IMR-90 (cell line): ENCODE results near the gene PNMA8B. TPM values are rescaled to one million over a fixed set of nuclear protein-coding genes. Genes with fewer than 3 reads are reported as not detected.

Source experiments
- polyA plus RNA-seq, 3 experiments: library from polyadenylated mRNA; depleted of rRNA; stranded (reverse); fragments of >200 nt; gene quantifications; 2 replicates each; pipeline ENCODE4 v1.2.3, GENCODE V29; 2012; ENCODE audit warnings: low replicate concordance in 1 of 3
- total RNA-seq: library from RNA; depleted of rRNA; stranded (reverse); fragments of >200 nt; gene quantifications from 2 replicates; pipeline ENCODE4 v1.2.3, GENCODE V29; 2012; rRNA removed

Gene PNMA8B
- total and polyA plus RNA-seq, 2 of the 4 experiments (the other 2 are of a cell fraction), result 0.12 to 0.18 TPM

Other genes with a start within 250 kb of the PNMA8B start
- gene HIF3A, start 198.8 kb downstream of the PNMA8B start, total RNA-seq, result not detected in 2 replicates
- gene HIF3A, start 198.8 kb downstream of the PNMA8B start, polyA plus RNA-seq (2012; rRNA removed), result 0.02 and 0.19 TPM in 2 replicates
- 68.9 and 80.5 TPM in 2 replicates for gene PPP5C, start 148.8 kb downstream of the PNMA8B start, total RNA-seq
- gene PPP5C, start 148.8 kb downstream of the PNMA8B start, polyA plus RNA-seq (2012; rRNA removed), result 128 and 133 TPM in 2 replicates
- 10.2 and 10.3 TPM in 2 replicates for gene CCDC8, start 82.3 kb downstream of the PNMA8B start, total RNA-seq
- gene CCDC8, start 82.3 kb downstream of the PNMA8B start, polyA plus RNA-seq (2012; rRNA removed), result 8.9 and 9.3 TPM in 2 replicates
- under 0.01 and 0.18 TPM in 2 replicates for gene PNMA8C, start 66.9 kb downstream of the PNMA8B start, total RNA-seq
- gene PNMA8C, start 66.9 kb downstream of the PNMA8B start, polyA plus RNA-seq (2012; rRNA removed), result 0.09 TPM in 1 of 2 replicates, not detected in the other
- gene PNMA8A, start 24.3 kb downstream of the PNMA8B start, total RNA-seq, result 0.83 and 0.90 TPM in 2 replicates
- gene PNMA8A, start 24.3 kb downstream of the PNMA8B start, polyA plus RNA-seq (2012; rRNA removed), result 0.73 and 0.77 TPM in 2 replicates
- gene CALM3, start 105.5 kb upstream of the PNMA8B start, total RNA-seq, result 91.6 and 197 TPM in 2 replicates
- 467 and 501 TPM in 2 replicates for gene CALM3, start 105.5 kb upstream of the PNMA8B start, polyA plus RNA-seq (2012; rRNA removed)
- 0.54 and 0.56 TPM in 2 replicates for gene PTGIR, start 129.2 kb upstream of the PNMA8B start, total RNA-seq
- gene PTGIR, start 129.2 kb upstream of the PNMA8B start, polyA plus RNA-seq (2012; rRNA removed), result 4.9 and 5.3 TPM in 2 replicates
- not detected in 2 replicates for gene GNG8, start 140.3 kb upstream of the PNMA8B start, total RNA-seq
- gene GNG8, start 140.3 kb upstream of the PNMA8B start, polyA plus RNA-seq (2012; rRNA removed), result not detected in 2 replicates
- 1.6 and 1.9 TPM in 2 replicates for gene DACT3, start 165.3 kb upstream of the PNMA8B start, total RNA-seq
- 4.9 and 5.7 TPM in 2 replicates for gene DACT3, start 165.3 kb upstream of the PNMA8B start, polyA plus RNA-seq (2012; rRNA removed)
- 9.9 and 10.0 TPM in 2 replicates for gene PRKD2, start 221.2 kb upstream of the PNMA8B start, total RNA-seq
- 18.8 and 19.6 TPM in 2 replicates for gene PRKD2, start 221.2 kb upstream of the PNMA8B start, polyA plus RNA-seq (2012; rRNA removed)